Fibroblast of skin of scalp (primary cell): Measurements from ENCODE around the gene ARHGEF28.

Experiments
- DNase-seq: peaks from one replicate; pipeline ENCODE4 v3.0.0-alpha.2; 2013

The ARHGEF28 gene

DNA sequence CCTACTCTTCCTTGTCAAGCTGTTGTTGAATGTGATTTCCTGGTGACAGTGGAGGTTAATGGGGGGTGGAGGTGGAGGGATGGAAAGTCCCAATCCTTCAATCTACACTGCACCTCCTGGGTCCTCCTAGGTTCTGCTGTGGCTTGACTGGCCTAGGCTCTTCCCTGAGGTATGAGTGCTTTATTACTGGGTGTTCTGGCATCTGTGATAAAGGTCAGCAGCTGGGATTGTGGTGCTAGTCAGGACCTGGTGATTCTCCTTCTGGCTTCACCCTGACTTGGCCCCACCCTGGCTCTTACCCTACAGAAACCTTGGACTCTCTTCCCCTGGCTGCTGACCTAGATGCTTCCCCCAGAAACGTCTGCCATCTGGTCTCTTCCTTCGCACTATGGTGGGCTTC is 194.3 kb downstream of the ARHGEF28 start:
- DNase-seq = no peak

DNA sequence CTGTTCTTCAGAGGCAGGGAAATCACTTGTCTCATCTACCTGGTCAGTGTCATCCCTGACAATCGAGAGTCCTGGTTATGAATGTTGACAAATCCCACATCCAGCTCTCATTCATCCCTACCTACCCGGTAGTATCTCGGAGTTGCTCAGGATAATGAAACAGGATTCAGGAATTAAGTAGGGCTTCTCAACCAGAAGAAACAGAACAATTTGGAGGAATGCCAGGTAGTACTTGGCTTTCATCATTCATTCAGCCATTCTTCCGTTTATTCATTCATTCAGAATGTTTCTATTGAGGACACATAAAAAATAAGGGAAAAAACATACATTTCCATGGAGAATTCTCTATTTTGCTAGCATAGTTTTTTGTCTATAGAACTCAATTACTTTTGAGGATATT is 195.0 kb downstream of the ARHGEF28 start:
- DNase-seq = no peak

DNA sequence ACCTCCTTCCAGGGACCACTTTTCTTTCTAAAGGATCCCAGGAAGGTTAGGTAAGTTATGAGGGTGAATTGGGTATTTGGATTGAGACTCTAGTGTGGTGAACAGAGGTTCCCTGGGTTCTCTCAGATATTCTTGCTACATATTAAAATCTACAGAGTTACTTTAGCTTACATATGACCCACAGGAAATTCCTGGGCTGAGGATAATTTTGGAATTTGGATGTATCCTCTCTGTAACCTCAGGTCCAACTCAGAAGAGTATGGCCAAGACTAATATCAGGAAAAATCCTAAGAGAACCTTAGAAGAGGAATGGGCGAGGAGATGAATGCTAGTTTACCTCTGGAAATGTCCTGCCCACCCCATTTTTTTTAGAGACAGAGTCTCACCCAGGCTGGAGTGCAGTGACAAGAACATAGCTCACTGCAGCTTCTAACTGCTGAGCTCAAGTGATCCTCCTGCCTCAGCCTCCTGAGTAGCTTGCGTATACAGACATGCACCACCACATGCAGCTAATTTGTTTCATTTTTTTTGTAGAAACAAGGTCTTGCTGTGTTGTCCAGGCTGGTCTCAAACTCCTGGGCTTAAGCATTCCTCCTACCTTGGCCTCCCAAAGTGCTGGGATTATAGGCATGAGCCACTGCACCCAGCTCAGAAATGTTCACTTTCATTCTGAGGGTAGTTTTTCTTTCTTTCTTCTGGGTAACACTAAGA is 196.4 kb downstream of the ARHGEF28 start:
- DNase-seq = peak; percentile 63

DNA sequence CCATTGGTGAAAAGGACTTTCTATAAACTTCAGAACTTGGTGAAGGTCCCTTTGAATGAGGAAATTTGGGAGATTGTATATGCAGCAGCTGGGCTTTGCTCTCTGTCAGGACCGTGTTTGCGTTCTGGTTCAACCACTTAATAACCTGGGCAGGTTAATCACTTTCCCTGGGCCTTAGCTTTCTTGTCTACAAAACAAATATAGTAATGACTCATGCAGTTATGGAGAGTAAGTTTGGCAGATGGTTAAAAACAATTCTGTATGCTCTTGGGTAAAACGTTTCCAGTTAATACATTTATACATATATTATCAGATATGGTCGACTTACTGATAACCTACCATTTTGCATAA is 197.0 kb downstream of the ARHGEF28 start:
- DNase-seq = no peak

DNA sequence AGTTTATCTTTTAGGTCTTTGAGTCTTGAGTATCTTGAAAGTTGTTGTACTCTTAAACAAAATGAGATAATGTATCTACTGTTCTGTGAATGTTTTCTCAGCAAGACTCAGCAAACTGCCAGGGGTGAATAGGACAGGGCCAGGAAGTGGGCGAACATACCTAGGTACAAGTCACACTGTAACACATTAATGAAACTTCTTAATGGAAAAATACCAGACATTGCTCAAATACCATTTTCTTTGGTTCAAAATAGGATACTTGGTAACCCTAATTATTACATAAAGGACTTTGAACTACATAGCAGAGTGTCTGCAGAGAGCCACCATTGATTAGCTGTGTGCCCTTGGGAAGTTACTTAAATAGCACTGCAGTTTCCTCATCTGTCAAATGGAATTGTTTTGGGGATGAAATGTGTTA is 197.5 kb downstream of the ARHGEF28 start:
- DNase-seq = peak; percentile 47

DNA sequence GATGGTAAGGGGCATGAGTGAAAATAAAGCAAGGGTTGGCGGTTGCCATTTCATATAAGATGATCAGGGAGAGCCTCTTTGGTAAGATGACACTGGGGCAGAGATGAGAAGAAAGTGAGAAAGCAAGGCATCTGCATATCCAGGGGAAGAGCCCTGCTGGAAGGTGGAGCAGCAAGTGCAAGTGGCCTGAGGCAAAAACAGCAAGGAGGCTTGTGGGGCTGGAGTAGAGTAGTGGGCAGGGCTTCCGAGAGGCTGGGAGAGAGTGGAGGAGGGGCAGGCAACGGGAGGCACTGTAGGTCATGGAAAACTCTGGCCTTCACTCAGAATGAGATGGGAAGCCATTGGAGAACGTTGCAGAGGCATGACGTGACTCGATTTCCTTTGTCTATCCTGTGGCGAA is 199.2 kb downstream of the ARHGEF28 start:
- DNase-seq = no peak

DNA sequence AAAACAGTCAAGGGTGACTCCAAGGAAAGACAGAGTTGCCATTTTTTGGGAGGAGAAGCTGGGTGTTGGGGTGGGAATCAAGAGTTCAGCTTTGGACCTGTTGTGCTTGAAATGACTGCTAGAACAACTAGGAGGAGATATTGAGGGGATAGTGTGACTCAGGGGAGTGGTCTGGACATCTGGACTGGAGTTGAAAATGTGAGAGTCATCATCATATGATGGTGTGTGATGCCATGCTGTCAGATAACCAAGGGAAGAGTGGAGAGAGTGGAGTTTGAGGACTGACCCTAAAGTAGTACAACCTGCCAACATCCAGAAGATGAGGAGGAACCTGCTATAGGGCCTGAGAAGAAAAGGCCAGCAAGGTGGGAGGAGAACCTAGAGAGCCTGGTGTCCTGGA is 199.7 kb downstream of the ARHGEF28 start:
- DNase-seq = no peak

DNA sequence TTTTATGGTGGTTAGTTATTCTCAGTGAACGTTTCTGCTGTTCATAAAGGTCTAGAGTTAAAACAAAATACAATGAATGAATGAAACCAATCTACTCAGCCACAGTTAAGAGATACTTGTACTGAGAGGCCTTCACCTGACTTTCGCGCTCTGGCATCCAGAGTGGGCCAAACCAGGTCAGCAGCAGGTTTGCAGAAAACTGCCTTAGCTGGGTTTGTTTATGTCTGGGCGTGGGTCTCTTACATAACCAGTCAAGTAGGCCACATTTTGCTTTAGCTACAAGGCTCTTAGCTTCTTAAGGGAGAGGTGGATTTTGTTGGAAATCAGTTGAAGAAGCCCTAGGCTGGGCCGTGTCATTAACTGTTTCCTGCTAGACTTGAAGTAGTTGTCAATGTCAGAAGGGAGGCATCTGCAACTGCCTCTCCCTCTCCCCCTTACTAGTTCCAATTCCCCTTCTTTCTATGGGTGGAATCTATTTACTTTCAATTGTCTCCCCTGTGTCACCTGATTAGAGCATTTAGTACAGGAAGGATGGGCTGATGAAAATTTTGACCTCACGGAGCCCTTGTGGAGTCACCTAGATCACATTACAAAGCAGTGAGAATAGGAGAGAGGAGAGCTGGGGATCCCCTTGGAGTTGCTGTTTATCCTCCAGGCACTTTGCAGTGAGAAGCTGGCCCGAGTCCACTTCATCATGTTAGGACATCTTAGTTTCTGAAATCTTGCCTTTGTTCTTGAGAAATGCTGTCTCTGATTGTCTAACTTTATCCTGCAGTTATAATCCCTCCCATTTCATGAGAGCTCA is 200.5 kb downstream of the ARHGEF28 start:
- DNase-seq = peak; percentile 65

DNA sequence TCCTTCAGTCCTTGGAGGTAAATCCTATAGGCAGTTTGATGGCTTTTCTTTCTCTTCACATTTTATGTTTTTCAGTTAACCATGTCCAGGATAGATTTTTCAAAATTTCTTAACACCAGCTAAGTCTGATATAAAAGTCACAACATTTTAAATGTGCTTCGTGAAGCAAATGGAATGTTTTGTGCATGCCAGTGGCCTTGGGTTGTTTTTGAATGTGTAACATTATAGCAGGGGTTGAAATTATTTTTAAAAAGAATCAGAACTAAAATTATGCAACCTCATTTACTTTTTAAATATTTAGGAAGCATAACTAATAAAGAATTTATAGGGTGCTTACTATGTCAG is 201.1 kb downstream of the ARHGEF28 start:
- DNase-seq = peak; percentile 66

DNA sequence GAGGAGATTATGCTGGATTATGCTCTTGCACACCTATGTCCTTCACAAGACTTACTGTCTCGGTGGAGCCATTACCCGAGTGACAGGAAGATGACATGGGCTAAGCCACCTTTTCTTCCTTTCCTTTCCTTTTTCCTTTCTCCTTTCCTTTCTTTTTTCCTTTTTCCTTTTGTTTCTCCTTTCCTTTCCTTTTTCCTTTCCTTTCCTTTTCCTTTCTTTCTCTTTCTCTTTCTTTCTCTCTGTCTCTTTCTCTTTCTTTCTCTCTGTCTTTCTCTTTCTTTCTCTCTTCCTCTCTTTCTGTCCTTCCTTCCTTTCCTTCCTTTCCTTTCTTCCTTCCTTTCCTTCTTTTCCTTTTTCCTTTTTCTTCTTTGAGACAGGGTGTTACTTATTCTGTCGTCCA is 202.5 kb downstream of the ARHGEF28 start:
- DNase-seq = no peak

DNA sequence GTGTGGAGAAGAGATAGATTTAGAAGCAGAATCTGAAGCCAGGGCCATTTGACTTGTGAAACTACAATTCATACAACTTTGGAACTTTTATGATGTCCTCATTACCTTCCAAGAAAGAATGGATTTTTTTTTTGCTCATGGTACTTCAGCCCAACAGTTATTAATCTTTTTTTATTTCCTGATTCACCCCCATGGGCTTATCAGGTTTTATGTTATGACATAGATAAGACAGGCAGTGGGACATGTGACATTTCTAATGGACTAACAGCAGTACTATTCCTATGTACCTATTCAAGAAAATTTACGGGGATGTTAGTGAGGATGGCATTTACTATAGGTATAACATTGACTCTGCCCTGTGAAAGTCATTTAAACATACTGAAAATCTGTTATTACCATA is 204.7 kb downstream of the ARHGEF28 start:
- DNase-seq = no peak

DNA sequence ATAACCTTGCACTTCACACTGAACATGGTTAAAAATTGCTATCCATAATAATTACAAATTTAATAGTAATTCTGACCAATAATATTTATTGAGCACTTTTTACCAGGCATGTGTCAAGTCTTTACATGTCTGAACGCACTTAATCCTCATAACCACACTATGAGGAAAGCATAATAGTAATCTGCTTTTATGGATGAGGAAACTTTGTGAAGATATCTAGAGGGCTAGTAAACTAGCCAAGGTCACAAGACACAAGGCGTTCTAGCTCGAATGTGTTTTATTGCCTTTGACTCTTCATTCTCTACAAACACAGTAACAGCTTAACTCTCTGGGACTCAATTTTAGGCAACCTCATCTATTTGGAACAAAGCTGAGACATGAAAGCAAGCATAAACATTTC is 205.1 kb downstream of the ARHGEF28 start:
- no peak for DNase-seq

DNA sequence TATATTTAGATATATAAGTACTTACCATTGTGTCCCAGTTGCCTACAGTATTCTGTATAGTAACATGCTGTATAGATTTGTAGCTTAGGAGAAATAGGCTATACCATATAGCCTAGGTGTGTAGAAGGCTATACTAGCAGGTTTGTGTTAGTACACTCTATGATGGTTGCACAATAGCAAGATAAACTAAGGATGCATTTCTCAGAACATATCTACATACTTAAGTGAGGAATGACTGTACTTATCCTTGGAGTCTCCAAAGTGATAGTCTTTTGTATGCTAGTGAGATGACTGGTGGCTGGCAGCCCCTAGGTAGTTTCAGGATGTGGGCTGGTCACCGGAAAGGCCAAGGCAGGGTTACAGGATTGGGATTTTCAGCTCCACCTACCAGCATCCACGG is 208.7 kb downstream of the ARHGEF28 start:
- DNase-seq = no peak

DNA sequence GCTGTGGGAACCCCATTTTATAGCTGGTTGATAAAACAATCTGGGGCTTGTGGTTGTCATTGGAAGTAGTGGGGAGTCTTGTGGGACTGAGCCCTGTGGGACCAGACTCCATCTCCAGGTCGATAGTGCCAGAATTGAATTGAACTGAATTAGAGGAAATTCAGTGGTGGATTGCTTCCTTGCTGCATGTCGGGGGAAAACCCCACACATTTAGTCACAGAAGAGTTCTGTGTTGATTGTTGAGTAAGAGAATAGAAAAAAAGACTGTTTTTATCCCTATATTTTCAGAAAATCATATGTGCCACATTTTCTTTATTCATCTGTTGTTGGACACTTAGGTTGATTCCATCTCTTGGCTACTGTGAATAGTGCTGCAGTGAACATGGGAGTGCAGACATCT is 209.7 kb downstream of the ARHGEF28 start:
- DNase-seq = no peak

DNA sequence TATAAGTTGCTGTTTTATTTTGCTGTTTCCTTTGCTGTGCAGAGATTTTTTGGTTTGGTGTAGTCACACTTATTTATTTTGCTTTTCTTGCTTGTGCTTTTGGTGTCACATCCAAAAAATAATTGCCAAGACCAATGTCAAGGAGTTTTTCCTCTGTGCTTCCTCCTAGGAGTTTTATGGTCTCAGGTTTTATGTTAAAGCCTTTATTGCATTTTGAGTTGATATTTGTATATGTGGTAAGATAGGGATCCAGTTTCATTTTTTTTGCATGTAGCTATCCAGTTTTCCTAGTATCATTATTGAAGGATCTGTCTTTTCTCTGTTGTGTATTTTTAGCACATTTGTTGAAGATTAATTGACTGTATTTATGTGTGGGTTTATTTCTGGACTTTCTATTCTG is 210.6 kb downstream of the ARHGEF28 start:
- no peak for DNase-seq

DNA sequence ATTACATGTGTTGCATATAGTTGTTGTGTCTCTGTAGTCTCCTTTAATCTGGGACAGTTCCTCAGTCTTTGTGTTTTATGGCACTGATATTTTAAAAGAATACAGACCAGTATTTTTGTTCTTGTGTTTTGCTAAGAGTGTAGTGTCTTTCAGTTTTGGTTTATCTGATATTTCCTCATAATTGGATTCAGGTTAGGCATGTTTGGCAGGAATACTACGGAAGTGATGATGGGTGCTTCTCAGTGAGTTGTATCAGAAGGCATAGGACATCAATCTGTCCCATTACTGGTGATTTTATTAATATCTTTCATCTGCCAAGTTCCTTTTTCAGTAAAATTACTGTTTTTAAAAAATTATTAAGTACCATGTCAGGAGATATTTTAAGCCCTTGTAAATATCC is 212.9 kb downstream of the ARHGEF28 start:
- DNase-seq = no peak

DNA sequence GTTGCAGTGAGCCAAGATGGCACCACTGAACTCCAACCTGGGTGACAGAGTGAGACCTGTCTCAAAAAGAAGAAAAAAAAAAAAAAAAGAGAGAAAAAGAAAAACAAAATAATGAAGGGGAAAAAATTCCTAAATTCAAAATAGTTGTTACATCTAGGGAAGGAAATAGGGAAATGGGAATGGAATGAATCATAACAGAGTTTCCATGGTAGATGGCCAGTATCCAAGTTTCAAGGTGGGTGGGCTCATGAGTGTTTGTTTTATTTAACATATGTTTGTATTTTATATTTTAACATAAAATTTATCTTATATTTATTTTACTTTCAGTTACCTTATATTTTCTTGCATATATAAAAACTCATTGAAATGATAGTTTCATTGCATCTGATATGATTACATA is 215.6 kb downstream of the ARHGEF28 start:
- DNase-seq = peak; percentile 18

DNA sequence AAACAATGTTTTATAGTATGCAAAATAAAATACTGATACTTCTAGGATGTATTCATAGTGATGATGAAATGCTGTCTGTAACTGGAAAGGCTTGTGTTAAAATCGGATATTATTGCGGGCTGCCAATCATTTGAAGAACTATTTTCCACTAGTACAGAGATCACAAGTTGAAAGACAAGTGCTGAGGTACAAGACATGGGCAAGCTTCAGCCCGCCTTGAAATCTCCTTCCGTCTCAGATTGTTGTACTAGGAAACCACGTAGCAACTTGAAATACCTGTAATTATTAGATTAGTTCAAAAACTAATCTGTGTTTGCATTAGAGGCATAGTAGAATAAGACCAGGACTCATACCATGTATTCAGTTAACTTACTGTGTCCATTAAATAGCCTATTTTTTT is 218.2 kb downstream of the ARHGEF28 start:
- DNase-seq = no peak

DNA sequence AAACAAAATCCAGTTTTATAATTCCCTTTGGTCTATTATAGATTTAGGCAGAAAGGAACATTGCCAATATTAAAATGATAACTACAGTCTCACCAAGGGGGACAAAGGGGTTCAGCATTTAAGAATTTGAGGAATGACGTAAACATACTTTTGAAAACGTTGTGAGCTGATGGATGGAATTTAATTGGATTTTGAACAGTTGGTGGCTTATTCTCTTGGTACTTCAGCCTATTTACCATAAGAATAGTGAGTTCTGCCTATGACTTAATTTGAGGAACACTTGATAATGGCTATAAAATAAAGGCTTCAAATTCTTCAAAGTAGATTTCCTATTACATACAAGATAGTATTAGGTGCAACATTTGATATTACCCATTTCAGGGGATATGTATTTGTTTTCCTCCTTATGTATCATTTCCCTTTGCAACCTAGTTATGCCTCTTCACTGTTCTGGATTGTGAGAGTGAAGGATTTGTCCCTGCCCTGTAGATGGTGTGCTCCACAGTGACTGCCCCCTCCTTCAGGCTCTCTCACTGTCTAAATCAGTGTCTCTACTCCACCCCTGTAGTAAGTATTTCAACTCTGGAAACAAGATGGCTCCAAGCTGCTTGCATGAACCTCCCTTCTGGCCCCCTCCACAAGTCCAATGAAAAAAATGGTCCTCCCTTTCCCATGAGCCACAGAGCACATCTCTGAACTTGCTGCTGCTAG is 225.6 kb downstream of the ARHGEF28 start:
- no peak for DNase-seq

DNA sequence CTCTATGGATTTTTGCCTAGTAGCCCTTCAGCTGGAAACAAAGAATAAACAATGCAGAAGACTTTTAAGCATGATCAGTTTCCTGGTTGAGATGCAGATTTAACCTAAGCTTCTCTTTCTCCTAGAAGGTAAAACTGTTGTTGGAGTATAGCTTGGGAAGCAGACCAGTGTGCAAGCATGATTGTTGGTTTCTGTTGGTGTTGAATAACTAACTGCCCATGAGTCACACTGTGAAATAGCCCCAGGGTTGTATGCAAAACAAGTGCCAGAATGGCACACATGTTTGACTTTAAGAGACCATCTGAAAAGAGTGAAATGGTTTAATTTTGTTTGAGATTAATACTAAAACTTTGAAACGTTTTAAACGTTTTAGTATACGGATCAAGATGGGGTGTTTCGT is 227.1 kb downstream of the ARHGEF28 start:
- DNase-seq = peak; percentile 51

DNA sequence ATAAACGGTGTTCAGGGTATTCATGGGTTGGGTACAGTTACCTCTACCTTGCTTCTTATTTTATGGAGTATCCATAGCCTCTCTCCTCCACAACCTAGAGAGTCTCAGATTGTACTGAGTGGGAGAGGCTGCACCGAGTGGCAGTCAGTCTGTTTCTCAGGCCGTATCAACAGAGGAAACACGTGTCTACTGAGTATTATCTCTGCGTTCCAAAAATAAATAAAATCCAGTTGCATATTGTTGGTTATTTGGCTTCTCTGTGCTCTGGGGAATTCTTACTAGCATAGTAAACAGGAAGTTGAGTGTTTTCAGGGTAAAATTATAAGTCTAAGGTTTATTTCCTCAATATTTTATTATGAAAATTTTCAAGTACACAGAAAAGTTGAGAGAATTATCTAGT is 231.0 kb downstream of the ARHGEF28 start:
- no peak for DNase-seq

DNA sequence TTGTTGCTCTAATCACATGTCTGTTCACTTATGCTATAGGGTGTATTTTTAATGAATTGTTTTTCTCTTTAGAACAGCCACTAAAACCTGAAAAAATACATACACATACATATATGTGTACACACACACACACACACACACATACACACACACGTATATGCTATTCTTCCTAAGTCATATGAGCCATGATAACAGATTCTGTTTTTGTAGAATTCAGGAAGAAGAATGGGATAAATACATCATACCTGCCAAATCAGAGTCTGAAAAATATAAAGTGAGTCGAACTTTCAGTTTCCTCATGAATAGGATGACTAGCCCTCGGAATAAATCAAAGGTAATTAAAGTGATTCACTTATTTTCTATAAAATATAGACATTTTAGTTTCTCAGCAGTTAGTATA is 231.4 kb downstream of the ARHGEF28 start:
- DNase-seq = no peak

DNA sequence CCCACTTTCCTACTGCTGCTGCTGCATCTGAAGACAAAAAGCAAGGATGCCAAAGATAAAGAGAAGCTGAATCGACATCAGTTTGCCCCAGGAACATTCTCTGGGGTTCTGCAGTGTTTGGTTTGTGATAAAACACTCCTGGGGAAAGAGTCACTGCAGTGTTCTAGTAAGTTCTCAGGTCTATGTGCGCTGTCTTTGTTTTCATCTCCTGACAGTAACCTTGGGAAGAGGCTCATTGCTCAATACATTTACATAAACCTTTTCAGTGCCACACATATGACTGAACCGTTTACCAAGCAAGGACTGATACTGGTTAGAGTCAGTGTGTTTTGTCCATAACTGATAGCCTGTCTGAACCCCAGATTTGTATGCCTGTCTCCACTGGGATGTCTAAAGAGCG is 232.1 kb downstream of the ARHGEF28 start:
- no peak for DNase-seq

DNA sequence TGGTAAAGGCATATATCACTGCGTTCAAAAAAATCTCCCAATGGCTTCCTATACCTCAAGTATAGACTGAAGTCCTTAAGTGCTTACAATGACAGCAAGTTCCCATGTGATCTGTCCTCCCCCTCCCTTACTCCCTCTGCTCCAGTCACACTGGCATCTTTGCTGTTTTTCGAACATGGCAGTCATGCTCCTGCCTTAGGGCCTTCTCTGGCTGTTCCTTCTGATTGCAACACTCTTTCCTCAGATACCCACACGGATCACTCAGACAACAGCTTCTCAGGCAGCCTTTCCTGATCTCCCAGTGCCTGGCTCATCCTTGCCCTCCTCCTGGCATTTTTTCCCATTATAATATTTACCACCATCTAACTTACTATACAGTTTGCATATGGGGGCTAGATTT is 232.8 kb downstream of the ARHGEF28 start:
- no peak for DNase-seq
